Measurements from ENCODE around the gene TOX2. TPM values are rescaled to one million over a fixed set of nuclear protein-coding genes. Genes with fewer than 3 reads are reported as not detected.

The TOX2 gene
- total RNA-seq, 1 donor from 2014 or later = 24.3 TPM

DNA sequence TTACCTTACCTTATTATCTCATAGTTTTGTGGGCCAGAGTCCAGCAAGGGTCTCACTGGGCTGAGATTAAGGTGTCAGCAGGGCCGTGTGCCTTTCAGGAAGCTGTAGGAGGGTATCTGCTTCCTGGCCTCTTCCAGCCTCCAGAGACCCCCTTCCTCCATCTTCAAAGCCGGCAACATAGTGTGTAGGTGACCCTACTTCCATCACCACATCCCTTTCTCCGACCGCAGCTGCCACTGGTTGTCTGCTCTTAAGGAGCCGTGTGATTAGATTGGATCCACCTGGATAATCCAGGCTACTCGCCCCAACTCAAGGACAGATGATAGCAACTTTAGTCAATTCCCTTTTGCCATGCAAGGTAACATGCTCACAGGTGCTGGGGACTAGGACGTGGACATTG is 181.2 kb downstream of the TOX2 start:
- Histone ChIP-seq H3K36me3 (no peaks in the 10 kb centered on the region), H3K4me3 (no peak overlapping the region), H3K27me3 (peaks cover 9% of the 10 kb centered on the region), H3K4me1 (no peaks in the 10 kb centered on the region), H3K9me3 (no peaks in the 10 kb centered on the region), H3K27ac (no peak overlapping the region)
- DNase-seq (no peak), ATAC-seq (no peak)
- TF ChIP-seq, protein P1, sequence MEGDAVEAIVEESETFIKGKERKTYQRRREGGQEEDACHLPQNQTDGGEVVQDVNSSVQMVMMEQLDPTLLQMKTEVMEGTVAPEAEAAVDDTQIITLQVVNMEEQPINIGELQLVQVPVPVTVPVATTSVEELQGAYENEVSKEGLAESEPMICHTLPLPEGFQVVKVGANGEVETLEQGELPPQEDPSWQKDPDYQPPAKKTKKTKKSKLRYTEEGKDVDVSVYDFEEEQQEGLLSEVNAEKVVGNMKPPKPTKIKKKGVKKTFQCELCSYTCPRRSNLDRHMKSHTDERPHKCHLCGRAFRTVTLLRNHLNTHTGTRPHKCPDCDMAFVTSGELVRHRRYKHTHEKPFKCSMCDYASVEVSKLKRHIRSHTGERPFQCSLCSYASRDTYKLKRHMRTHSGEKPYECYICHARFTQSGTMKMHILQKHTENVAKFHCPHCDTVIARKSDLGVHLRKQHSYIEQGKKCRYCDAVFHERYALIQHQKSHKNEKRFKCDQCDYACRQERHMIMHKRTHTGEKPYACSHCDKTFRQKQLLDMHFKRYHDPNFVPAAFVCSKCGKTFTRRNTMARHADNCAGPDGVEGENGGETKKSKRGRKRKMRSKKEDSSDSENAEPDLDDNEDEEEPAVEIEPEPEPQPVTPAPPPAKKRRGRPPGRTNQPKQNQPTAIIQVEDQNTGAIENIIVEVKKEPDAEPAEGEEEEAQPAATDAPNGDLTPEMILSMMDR (IDR thresholded peaks at IDR 0.05) = no peak
- intact Hi-C loops (cut with DNase I) = no loop called here

DNA sequence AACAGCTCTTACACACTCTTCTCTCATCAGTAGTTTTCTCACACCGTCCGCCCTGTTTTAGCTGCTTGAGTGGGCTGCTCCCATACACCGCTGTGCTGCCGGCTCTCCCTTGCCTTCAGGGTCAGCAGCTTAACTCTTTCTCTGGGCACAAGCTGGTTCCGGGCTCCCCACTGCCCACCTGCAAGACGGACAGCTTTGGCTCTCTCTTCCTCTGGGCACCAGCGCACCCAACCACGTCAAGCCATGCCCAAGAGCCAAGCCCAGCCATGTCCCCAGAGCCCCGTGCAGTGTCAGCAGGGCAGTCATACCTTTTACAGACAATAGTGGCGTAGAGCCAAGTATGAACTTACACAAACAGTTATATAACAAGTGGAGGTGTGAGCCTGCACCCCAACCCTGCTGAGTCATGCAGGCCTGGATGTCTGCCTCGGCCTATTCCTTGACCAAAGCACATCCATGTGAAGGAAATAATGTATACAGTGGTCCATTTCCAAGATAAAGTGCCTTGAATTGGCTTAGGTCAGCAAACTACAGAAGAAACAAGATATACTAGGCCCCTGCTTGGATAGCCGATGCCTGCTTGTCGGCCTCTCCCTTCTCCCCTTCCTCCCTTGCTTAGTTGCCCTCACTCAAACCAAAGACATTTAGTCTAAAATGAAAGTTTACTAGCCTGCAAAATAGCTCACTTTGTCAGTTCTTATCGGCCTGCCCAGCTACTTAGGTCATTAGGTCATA is 183.0 kb downstream of the TOX2 start:
- intact Hi-C loops (cut with DNase I) = no loop called here
- Histone ChIP-seq H3K27ac (no peak overlapping the region), H3K9me3 (peaks cover 5% of the 10 kb centered on the region), H3K36me3 (no peaks in the 10 kb centered on the region), H3K4me1 (no peaks in the 10 kb centered on the region), H3K4me3 (no peak overlapping the region), H3K27me3 (peaks cover 9% of the 10 kb centered on the region)
- ATAC-seq = no peak
- TF ChIP-seq, protein P1 (IDR thresholded peaks at IDR 0.05) = no peak
- no peak for DNase-seq

DNA sequence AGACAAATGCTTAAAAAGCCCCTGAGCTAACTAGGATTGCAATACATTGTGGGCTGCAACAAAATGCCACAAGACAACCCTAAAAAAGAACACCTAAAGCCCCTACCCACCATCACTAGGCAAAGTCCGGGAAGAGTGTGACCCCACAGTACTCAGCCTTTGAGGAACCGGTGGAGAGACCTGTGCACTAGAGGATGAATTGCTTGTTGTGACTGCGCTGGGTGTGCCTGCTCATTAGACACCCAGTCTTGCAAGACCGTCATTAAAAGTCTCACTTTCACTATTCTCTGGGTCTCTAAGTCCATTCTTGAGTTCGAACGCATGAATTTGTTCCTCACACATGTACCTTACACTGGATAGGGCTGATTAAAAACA is 183.6 kb downstream of the TOX2 start:
- intact Hi-C loops (cut with DNase I) = no loop called here
- Histone ChIP-seq H3K4me1 (no peaks in the 10 kb centered on the region), H3K4me3 (no peak overlapping the region), H3K36me3 (no peaks in the 10 kb centered on the region), H3K27ac (no peak overlapping the region), H3K9me3 (peaks cover 7% of the 10 kb centered on the region), H3K27me3 (peaks cover 9% of the 10 kb centered on the region)
- TF ChIP-seq, protein P1 (IDR thresholded peaks at IDR 0.05) = no peak
- ATAC-seq (no peak), DNase-seq (no peak)

DNA sequence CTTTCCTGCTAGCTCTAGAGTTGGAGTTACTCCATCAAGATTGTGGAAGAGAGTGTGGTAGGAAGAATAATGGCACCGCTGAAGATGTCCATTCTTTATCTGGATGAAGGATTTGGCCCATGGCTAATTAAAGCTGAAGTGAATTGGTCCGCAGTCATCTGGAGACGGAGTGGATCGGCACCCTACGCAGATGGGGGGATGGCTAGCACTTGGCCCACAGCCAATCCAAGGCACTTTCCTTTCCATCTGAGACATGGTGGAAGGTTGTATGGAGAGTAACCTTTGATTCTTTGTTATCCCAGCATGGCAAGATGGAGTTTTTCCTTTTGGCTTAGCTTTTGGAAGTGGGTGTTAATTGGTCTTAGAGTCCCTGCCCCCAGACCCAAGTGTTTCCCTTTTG is 184.0 kb downstream of the TOX2 start:
- no peak for DNase-seq

DNA sequence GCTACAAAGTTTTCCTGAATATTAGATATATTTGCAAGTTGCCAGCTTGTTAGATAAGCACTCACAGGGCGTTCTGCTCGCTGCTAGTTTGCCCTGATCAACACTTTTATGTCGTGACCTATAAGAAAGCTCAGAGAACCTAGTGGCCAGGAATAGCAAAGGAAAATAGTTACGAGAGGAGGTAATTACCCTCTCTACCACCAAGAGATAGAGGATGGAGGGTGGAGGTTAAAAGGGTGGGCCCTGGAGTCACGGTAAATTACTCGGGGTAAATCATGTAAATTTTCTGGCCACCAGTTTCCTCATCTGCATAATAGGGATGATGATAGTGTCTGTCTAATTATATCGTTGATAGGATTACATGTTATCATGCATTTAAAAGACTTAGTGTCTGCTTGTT is 185.2 kb downstream of the TOX2 start:
- Histone ChIP-seq H3K27ac (no peak overlapping the region), H3K9me3 (peaks cover 7% of the 10 kb centered on the region), H3K4me3 (no peak overlapping the region), H3K4me1 (no peaks in the 10 kb centered on the region), H3K36me3 (no peaks in the 10 kb centered on the region), H3K27me3 (peaks cover 9% of the 10 kb centered on the region)
- intact Hi-C loops (cut with DNase I) = no loop called here
- DNase-seq (no peak), ATAC-seq (no peak)
- TF ChIP-seq, protein P1 (IDR thresholded peaks at IDR 0.05) = no peak

More for the DNA sequence above, 184.0 kb downstream of the TOX2 start:
- Histone ChIP-seq H3K4me1 (no peaks in the 10 kb centered on the region), H3K9me3 (peaks cover 7% of the 10 kb centered on the region), H3K27me3 (peaks cover 9% of the 10 kb centered on the region), H3K4me3 (no peak overlapping the region), H3K27ac (no peak overlapping the region), H3K36me3 (no peaks in the 10 kb centered on the region)
- TF ChIP-seq, protein P1 (IDR thresholded peaks at IDR 0.05) = no peak
- intact Hi-C loops (cut with DNase I) = no loop called here
- ATAC-seq = no peak

All from upper lobe of right lung (tissue), 1 donor.